Panc1 (cell line): ENCODE data around the gene VSIR. TPM values are rescaled to one million over a fixed set of nuclear protein-coding genes. Genes with fewer than 3 reads are reported as not detected.

Experiments used
- ATAC-seq: fragments of 200-7000 bp; cut with Tn5 transposase; 2 replicates; pipeline ENCODE4 v1.9.1; 2020; ENCODE audit warnings: mild to moderate bottlenecking, moderate library complexity
- BruUV-seq: library from RNA; stranded (reverse); fragments of 400-500 nt; replicated peaks from 2 replicates; lab custom pipeline; 2021; lab: Mats Ljungman, UMichigan
- CTCF ChIA-PET: fragments of 300-600 bp; sonication (Branson Sonifier 250); formaldehyde crosslinking; loops from one replicate; lab custom pipeline; 2022; ENCODE audit warnings: antibody characterized with exemption; lab: Charles Lee
- POLR2A ChIA-PET: fragments of 300-600 bp; sonication (Branson Sonifier 250); formaldehyde crosslinking; loops from one replicate; lab custom pipeline; 2022; ENCODE audit warnings: antibody characterized with exemption; lab: Charles Lee
- DNase-seq: peaks from one replicate; pipeline ENCODE4 v3.0.0-alpha.2; 2010; ENCODE audit warnings: low read depth, low spot score
- H3K27ac ChIP-seq: 2 replicates; pipeline ENCODE4 v1.5.1; 2011; ENCODE audit warnings: mild to moderate bottlenecking, low read length, inconsistent platforms
- H3K27me3 ChIP-seq: fragments of 200-500 bp; sonication (Bioruptor generic); 2 replicates; pipeline ENCODE4 v1.6.0; 2014; ENCODE audit warnings: low read length, inconsistent platforms; ENCODE audit not compliant: control insufficient read depth, insufficient read depth
- H3K36me3 ChIP-seq: fragments of 200-500 bp; sonication (Bioruptor generic); 2 replicates; pipeline ENCODE4 v1.5.1; 2014; ENCODE audit warnings: inconsistent platforms, mild to moderate bottlenecking, low read length, moderate library complexity; ENCODE audit not compliant: control insufficient read depth, insufficient read depth
- H3K4me1 ChIP-seq: 2 replicates; pipeline ENCODE4 v1.5.1; 2011; ENCODE audit warnings: inconsistent platforms, mild to moderate bottlenecking, low read length, moderate library complexity; ENCODE audit not compliant: control insufficient read depth, insufficient read depth
- H3K4me3 ChIP-seq, 2 experiments: 2 replicates each; pipeline ENCODE4 v1.5.1; 2011 to 2012; ENCODE audit warnings: low read depth in 2 of 2, low read length in 2 of 2, mild to moderate bottlenecking in 2 of 2, inconsistent platforms in 1 of 2, moderate library complexity in 1 of 2
- H3K9me3 ChIP-seq: fragments of 200-500 bp; sonication (Bioruptor generic); 2 replicates; pipeline ENCODE4 v1.5.1; 2014; ENCODE audit warnings: low read depth, mild to moderate bottlenecking, inconsistent platforms, low read length, moderate library complexity; ENCODE audit not compliant: control insufficient read depth, insufficient read depth
- CTCF ChIP-seq: fragments of 450-650 bp; IDR thresholded peaks from 2 replicates; pipeline ENCODE4 v1.5.1; 2017; ENCODE audit warnings: mild to moderate bottlenecking
- POLR2AphosphoS5 ChIP-seq: IDR thresholded peaks from 2 replicates; pipeline ENCODE4 v1.6.1; 2012; ENCODE audit warnings: mild to moderate bottlenecking, low read depth, low read length, moderate library complexity
- REST ChIP-seq, 2 experiments: IDR thresholded peaks; 2 replicates each; pipeline ENCODE4 v1.6.1; 2011 to 2012; ENCODE audit warnings: low read depth in 2 of 2, control low read depth in 1 of 2, low read length in 1 of 2, mild to moderate bottlenecking in 1 of 2, moderate library complexity in 1 of 2; ENCODE audit not compliant: insufficient read depth in 1 of 2
- SIN3A ChIP-seq: IDR thresholded peaks from 2 replicates; pipeline ENCODE4 v1.6.1; 2012; ENCODE audit warnings: low read depth, mild to moderate bottlenecking, low read length, moderate library complexity, borderline replicate concordance; ENCODE audit not compliant: insufficient read depth
- TCF7L2 ChIP-seq: IDR thresholded peaks from 2 replicates; pipeline ENCODE4 v1.6.1; 2011; ENCODE audit warnings: mild to moderate bottlenecking, low read depth, low read length, inconsistent platforms
- in situ Hi-C: cut with HindIII; loops from 2 replicates; pipeline ENCODE4 v1.10.0; 2016; ENCODE audit warnings: low sequenced_read_pairs, low pct_unique_long_range_greater_than_20kb
- intact Hi-C: fragments of 100-400 bp; cut with micrococcal nuclease; formaldehyde crosslinking; loops from one replicate; pipeline ENCODE4 v1.10.0; 2022; ENCODE audit not compliant: unreplicated experiment
- total RNA-seq: library from RNA; stranded (reverse); gene quantifications from one replicate; pipeline ENCODE4 v1.2.1, GENCODE V29; 2021; ENCODE audit not compliant: unreplicated experiment

The VSIR gene
- total RNA-seq, 1 experiment from 2014 or later: 34.9 TPM

GRCh38 chr10:71782221-71782916 is 9.0 kb upstream of the VSIR start:
- intact Hi-C loops (no loop called here), in situ Hi-C loops (no loop called here)
- CTCF ChIA-PET: no interaction called here

GRCh38 chr10:71780719-71781118 is 7.4 kb upstream of the VSIR start:
- intact Hi-C loops: no loop called here
- TF ChIP-seq TCF7L2: no peak
- TF ChIP-seq SIN3A: no peak
- TF ChIP-seq CTCF: no peak
- no peak for TF ChIP-seq REST (IDR thresholded peaks at IDR 0.05; ENCODE audit: insufficient read depth in 1 of 2, low read depth in 2 of 2, low read length in 1 of 2)
- no peak for TF ChIP-seq POLR2AphosphoS5
- H3K4me3 ChIP-seq: no peak overlapping the region
- ATAC-seq: no peak
- 0 out of 2 replicates have a peak, but pooled peaks cover 5% of the 10 kb centered on the region for H3K4me1 ChIP-seq
- no peak for DNase-seq
- H3K9me3 ChIP-seq: no peaks in the 10 kb centered on the region
- BruUV-seq: no TSS peak
- no peaks in the 10 kb centered on the region for H3K36me3 ChIP-seq
- H3K27ac ChIP-seq: no peak overlapping the region
- CTCF ChIA-PET: no interaction called here
- no peaks in the 10 kb centered on the region for H3K27me3 ChIP-seq
- in situ Hi-C loops: no loop called here
- POLR2A ChIA-PET: no interaction called here

More at GRCh38 chr10:71782221-71782916, 9.0 kb upstream of the VSIR start:
- H3K4me1 ChIP-seq: 0 out of 2 replicates have a peak, but pooled peaks cover 5% of the 10 kb centered on the region
- no TSS peak for BruUV-seq
- ATAC-seq (no peak), DNase-seq (no peak)
- POLR2A ChIA-PET: no interaction called here
- H3K9me3 ChIP-seq: no peaks in the 10 kb centered on the region
- H3K36me3 ChIP-seq: no peaks in the 10 kb centered on the region
- no peak overlapping the region for H3K27ac ChIP-seq
- no peak overlapping the region for H3K4me3 ChIP-seq
- no peaks in the 10 kb centered on the region for H3K27me3 ChIP-seq
- TF ChIP-seq REST (IDR thresholded peaks at IDR 0.05; ENCODE audit: insufficient read depth in 1 of 2, low read depth in 2 of 2, low read length in 1 of 2) (no peak), POLR2AphosphoS5 (no peak), SIN3A (no peak)
